Measurements from ENCODE around the gene SLC6A19. TPM values are rescaled to one million over a fixed set of nuclear protein-coding genes. Genes with fewer than 3 reads are reported as not detected.

The SLC6A19 gene
- total and polyA plus RNA-seq, 10 donors = under 0.01 to 0.50 TPM; not detected in 8

DNA sequence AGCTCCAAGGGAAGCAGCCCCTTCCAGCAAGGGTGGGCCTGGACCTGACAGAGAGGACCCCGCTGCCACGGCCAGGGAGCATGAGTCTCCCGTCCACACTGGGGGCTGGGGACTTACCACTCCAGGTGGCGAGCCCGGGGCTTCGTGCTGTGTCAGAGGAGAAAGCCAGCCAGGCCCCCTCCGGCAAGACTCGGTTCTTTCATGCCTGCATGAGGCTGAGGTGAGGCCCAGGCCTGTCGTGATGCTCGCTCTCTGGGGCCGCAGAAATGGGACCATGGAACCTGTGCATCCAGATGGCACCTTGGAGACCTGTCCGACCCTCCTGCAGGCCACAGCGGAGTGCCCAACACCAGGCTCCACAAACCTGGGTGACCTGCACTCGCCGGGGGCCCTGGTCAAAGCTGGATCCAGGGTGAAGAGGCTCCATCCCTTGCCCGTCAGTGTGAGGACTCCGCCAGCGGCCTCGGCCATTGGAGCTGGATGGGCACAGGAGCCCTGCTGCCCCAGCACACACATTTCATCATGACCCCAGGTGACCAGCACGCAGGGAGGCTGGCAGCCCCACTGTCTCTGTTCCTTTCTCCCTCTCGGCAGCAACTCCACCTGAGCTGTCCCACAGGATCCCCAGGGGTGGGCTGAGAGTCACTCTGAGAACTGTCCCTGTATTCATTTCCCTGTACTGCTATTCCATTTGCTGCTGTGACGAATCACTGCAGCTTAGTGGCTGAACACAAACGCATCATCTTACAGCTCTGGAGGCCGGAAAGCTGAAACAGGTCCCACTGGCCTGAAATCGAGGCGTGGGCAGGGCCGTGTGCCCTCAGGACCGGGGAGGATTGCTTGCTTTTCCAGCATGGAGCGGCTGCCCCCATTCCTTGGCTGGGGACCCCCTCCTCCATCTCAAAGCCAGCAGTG is 48.2 kb downstream of the SLC6A19 start:
- TF ChIP-seq POLR2A (IDR thresholded peaks at IDR 0.05) (no peak), POLR2AphosphoS5 (IDR thresholded peaks at IDR 0.05) (no peak)
- TF ChIP-seq, protein P1, sequence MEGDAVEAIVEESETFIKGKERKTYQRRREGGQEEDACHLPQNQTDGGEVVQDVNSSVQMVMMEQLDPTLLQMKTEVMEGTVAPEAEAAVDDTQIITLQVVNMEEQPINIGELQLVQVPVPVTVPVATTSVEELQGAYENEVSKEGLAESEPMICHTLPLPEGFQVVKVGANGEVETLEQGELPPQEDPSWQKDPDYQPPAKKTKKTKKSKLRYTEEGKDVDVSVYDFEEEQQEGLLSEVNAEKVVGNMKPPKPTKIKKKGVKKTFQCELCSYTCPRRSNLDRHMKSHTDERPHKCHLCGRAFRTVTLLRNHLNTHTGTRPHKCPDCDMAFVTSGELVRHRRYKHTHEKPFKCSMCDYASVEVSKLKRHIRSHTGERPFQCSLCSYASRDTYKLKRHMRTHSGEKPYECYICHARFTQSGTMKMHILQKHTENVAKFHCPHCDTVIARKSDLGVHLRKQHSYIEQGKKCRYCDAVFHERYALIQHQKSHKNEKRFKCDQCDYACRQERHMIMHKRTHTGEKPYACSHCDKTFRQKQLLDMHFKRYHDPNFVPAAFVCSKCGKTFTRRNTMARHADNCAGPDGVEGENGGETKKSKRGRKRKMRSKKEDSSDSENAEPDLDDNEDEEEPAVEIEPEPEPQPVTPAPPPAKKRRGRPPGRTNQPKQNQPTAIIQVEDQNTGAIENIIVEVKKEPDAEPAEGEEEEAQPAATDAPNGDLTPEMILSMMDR (IDR thresholded peaks at IDR 0.05 in 8 of 11, conservative IDR thresholded peaks at IDR 0.05 in 3 of 11) = no peak
- no peak for DNase-seq
- Histone ChIP-seq H3K27ac (no peak overlapping the region), H3K9me3 (no peaks in the 10 kb centered on the region), H3K36me3 (no peaks in the 10 kb centered on the region), H3K4me1 (peaks cover 0 to 5% (median 0%) of the 10 kb centered on the region in 6 donors), H3K27me3 (replicated peaks in 1 of 7) (peaks cover 3 to 48% (median 29%) of the 10 kb centered on the region in 7 donors), H3K4me3 (no peak overlapping the region)
- WGBS, 5 donors = 65 to 87% (median 79%) methylated on average over 17 to 29 of the region's 29 CpGs
- intact Hi-C loops (cut with DNase I; ENCODE audit: low total_unique reads) = no loop called here

DNA sequence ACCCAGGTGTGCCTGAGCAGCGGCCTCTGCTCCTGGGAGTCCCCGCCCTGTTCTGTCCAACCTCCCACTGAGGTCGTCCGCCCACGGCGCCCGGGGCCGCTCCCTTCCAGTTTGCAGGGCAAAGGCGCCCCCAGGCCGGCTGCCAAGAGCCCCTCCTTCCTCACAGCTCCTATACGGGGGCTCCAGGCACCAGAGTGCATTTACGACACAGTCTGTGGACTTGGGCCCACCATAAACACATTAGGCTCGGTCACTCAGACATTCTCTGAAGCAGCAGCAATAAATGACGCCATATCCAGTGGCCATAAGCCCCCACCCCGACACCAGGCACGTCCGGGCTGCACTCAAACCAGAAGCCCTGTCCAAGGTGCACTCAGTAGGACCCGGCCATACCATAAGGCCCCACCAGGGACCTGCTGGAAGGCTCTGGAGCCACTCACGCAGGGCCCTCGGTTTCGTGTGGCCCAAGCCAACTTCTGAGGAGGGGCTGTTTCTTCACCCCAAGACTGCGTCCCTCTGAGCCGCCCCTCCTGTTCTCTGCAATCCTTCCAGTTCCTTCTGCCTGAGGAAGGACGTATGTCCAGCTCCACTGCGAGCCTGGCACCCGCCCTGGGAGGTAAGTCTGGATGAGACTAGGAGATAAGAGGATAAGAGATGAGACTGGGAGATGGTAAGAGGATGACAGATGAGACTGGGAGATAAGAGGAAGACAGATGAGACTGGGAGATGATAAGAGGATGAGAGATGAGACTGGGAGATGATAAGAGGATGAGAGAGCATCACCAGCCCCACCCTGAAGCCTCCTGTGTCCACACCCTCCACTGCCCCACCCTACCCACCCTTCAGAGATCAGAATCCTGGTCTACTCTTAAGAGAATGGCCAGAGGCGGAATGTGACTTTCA is 50.5 kb downstream of the SLC6A19 start:
- no peaks in the 10 kb centered on the region for H3K9me3 ChIP-seq
- no peak for DNase-seq
- H3K27me3 ChIP-seq (replicated peaks in 1 of 7) = peaks cover 0 to 25% (median 6%) of the 10 kb centered on the region in 7 donors
- TF ChIP-seq POLR2A (IDR thresholded peaks at IDR 0.05) (no peak), POLR2AphosphoS5 (IDR thresholded peaks at IDR 0.05) (no peak)
- TF ChIP-seq, protein P1 (IDR thresholded peaks at IDR 0.05 in 8 of 11, conservative IDR thresholded peaks at IDR 0.05 in 3 of 11) = no peak
- H3K27ac ChIP-seq = no peak overlapping the region
- peaks cover 0 to 12% (median 3%) of the 10 kb centered on the region in 6 donors for H3K4me1 ChIP-seq
- 62 to 78% (median 74%) methylated on average over 25 to 27 of the region's 27 CpGs for WGBS, 5 donors
- intact Hi-C loops (cut with DNase I; ENCODE audit: low total_unique reads) = no loop called here
- no peaks in the 10 kb centered on the region for H3K36me3 ChIP-seq
- no peak overlapping the region for H3K4me3 ChIP-seq

DNA sequence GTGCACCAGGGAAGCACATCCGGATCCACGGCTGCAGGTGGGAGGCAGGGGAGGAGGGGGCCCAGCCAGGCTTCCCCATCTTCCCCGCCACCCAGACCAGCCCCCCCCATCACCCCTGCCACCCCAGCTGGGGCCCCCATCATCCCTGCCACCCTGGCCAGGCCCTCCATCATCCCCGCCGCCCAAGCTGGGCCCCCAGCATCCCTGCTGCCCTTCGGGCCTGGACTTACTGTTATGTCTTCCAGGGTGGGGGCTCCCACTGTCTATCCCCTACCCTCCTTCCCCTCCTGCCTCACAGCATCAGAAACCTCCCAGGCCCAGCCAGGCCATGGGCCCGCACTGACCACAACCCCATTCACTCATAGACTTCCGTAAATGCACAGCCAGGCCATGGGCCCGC is 51.3 kb downstream of the SLC6A19 start:
- TF ChIP-seq, protein P1 (IDR thresholded peaks at IDR 0.05 in 8 of 11, conservative IDR thresholded peaks at IDR 0.05 in 3 of 11) = no peak
- no peak for TF ChIP-seq POLR2A (IDR thresholded peaks at IDR 0.05)
- TF ChIP-seq POLR2AphosphoS5 (IDR thresholded peaks at IDR 0.05) = no peak
- Histone ChIP-seq H3K4me3 (no peak overlapping the region), H3K36me3 (no peaks in the 10 kb centered on the region), H3K27ac (no peak overlapping the region), H3K27me3 (replicated peaks in 1 of 7) (peaks cover 0 to 18% (median 0%) of the 10 kb centered on the region in 7 donors), H3K4me1 (peaks cover 0 to 12% (median 3%) of the 10 kb centered on the region in 6 donors), H3K9me3 (no peaks in the 10 kb centered on the region)
- WGBS, 5 donors = 88 to 97% (median 91%) methylated on average over 6 to 9 of the region's 9 CpGs
- intact Hi-C loops (cut with DNase I; ENCODE audit: low total_unique reads) = no loop called here
- DNase-seq = no peak
